SJCRH30 (cell line): ENCODE results near the gene SLC30A7. TPM values are rescaled to one million over a fixed set of nuclear protein-coding genes. Genes with fewer than 3 reads are reported as not detected.
"Not testable (repeated sequence)": the region's sequence is repeated elsewhere in the genome, so short reads cannot be mapped to it uniquely, and the experiment has no call there.

Experiments
- DNase-seq, 2 experiments: peaks; one replicate each; pipeline ENCODE4 v3.0.0-alpha.2; 2015 to 2020
- H3K27ac ChIP-seq: fragments of 250-450 bp; sonication (Bioruptor Pico); 2 replicates; pipeline ENCODE4 v1.5.1; 2020; ENCODE audit warnings: mild to moderate bottlenecking, moderate library complexity
- H3K27me3 ChIP-seq: fragments of 250-450 bp; sonication (Bioruptor Pico); 2 replicates; pipeline ENCODE4 v1.5.1; 2020; ENCODE audit warnings: mild to moderate bottlenecking, moderate library complexity
- H3K36me3 ChIP-seq: fragments of 250-450 bp; sonication (Bioruptor Pico); 2 replicates; pipeline ENCODE4 v1.5.1; 2020; ENCODE audit warnings: mild to moderate bottlenecking, moderate library complexity
- H3K4me1 ChIP-seq: fragments of 250-450 bp; sonication (Bioruptor Pico); 2 replicates; pipeline ENCODE4 v1.5.1; 2020; ENCODE audit warnings: mild to moderate bottlenecking, moderate library complexity
- H3K4me3 ChIP-seq: fragments of 250-450 bp; sonication (Bioruptor Pico); 2 replicates; pipeline ENCODE4 v1.5.1; 2020; ENCODE audit warnings: mild to moderate bottlenecking, moderate library complexity
- H3K9me3 ChIP-seq: fragments of 250-450 bp; sonication (Bioruptor Pico); replicated peaks from 2 replicates; pipeline ENCODE4 v1.5.1; 2020; ENCODE audit warnings: mild to moderate bottlenecking, moderate library complexity
- total RNA-seq: library from RNA; depleted of rRNA; stranded (reverse); fragments of >200 nt; shearing (Covaris generic); gene quantifications from 2 replicates; pipeline ENCODE4 v1.2.3, GENCODE V29; 2014

SLC30A7 gene
- total RNA-seq, 1 experiment from 2014 or later, result 28.8 TPM

- no peak for DNase-seq
- no peak overlapping the region for H3K27ac ChIP-seq
- no peaks in the 10 kb centered on the region for H3K27me3 ChIP-seq
- no peak overlapping the region for H3K4me3 ChIP-seq
- peaks cover 82% of the 10 kb centered on the region for H3K36me3 ChIP-seq
- no peaks in the 10 kb centered on the region for H3K4me1 ChIP-seq
- H3K9me3 ChIP-seq, result peaks cover 5% of the 10 kb centered on the region; the same call in 1 of the 2 replicates
These were observed 9.3 kb downstream of the SLC30A7 start for GRCh38 chr1:100905181-100905580.

DNA sequence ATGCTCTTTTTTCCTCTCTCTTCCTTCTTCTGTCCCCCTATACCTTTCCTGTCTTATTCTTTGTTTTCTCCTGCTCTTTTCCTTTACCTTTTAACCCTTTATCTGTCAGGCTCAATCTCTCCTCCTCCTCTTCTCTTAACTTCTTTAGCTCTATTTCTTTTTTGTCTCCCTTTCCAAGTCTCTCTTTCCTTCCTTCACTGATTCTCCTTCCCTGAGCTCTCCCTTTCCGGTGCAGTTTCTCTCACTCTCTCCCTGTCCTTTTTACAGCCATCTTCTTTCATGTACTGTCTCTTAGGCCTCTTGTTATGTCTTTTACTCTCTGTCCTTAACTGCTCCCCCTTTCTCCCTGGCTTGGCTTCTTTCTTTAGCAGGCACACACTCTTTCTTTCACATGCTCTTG, 12.0 kb downstream of the SLC30A7 start:
- no peak for DNase-seq
- Histone ChIP-seq H3K4me1 (no peaks in the 10 kb centered on the region), H3K27me3 (no peaks in the 10 kb centered on the region), H3K36me3 (peaks cover 85% of the 10 kb centered on the region), H3K4me3 (no peak overlapping the region), H3K27ac (no peak overlapping the region), H3K9me3 (peaks cover 5% of the 10 kb centered on the region; the same call in 1 of the 2 replicates)

GRCh38 chr1:100909018-100909417, 13.1 kb downstream of the SLC30A7 start:
- no peaks in the 10 kb centered on the region for H3K27me3 ChIP-seq
- no peak overlapping the region for H3K27ac ChIP-seq
- peaks cover 85% of the 10 kb centered on the region for H3K36me3 ChIP-seq
- no peaks in the 10 kb centered on the region for H3K4me1 ChIP-seq
- peaks cover 5% of the 10 kb centered on the region; the same call in 1 of the 2 replicates for H3K9me3 ChIP-seq
- no peak overlapping the region for H3K4me3 ChIP-seq
- DNase-seq, result no peak

DNA sequence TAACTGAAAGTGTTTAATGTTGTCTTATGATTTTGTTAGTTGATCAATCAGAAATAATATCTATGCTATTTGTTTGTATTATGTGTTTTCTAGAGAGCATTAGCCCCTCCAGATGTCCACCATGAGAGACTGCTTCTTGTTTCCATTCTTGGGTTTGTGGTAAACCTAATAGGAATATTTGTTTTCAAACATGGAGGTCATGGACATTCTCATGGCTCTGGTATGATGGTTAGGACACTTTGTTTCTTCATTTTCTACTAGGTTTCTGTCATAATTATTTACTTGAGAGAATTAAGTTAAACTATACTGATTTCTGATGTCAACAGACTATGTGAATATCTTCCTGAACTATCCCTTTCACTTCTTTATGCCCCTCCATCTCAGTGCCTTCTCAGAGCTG, 16.1 kb downstream of the SLC30A7 start:
- Histone ChIP-seq H3K4me3 (no peak overlapping the region), H3K27ac (no peak overlapping the region), H3K27me3 (no peaks in the 10 kb centered on the region), H3K4me1 (no peaks in the 10 kb centered on the region), H3K36me3 (peaks cover 83% of the 10 kb centered on the region), H3K9me3 (no peaks in the 10 kb centered on the region)
- no peak for DNase-seq

- no peak overlapping the region for H3K4me3 ChIP-seq
- no peaks in the 10 kb centered on the region for H3K9me3 ChIP-seq
- peaks cover 53% of the 10 kb centered on the region for H3K36me3 ChIP-seq
- no peaks in the 10 kb centered on the region for H3K27me3 ChIP-seq
- no peaks in the 10 kb centered on the region; the same call in 1 of the 2 replicates for H3K4me1 ChIP-seq
- peak in 1 of 2 experiments; percentile 80 for DNase-seq
- H3K27ac ChIP-seq, result no peak overlapping the region
These were observed 25.3 kb downstream of the SLC30A7 start for GRCh38 chr1:100921110-100921706.

GRCh38 chr1:100924212-100924611, 28.3 kb downstream of the SLC30A7 start:
- no peaks in the 10 kb centered on the region for H3K27me3 ChIP-seq
- peaks cover 42% of the 10 kb centered on the region for H3K36me3 ChIP-seq
- no peaks in the 10 kb centered on the region; the same call in 1 of the 2 replicates for H3K4me1 ChIP-seq
- H3K9me3 ChIP-seq, result no peaks in the 10 kb centered on the region
- no peak for DNase-seq
- no peak overlapping the region for H3K27ac ChIP-seq
- H3K4me3 ChIP-seq, result no peak overlapping the region

DNA sequence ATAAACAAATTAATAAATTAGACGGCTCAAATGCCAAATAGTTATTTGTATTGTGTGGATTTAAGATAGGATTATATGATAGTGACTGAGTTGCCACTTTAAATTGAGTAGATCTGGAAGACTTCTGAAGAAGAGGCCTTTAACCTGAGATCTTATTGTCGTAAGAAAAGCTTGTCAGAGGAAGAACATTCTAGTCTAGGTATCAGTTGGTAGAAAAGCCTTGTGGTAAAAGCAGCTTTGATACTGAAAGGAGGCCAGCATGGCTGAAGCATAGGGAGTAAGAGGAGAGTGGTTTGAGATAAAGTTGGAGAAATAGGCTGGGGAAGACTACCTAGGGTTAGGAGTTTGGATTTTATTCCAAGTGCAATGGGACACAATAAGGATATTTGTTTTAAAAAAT, 29.1 kb downstream of the SLC30A7 start:
- H3K4me1 ChIP-seq, result no peaks in the 10 kb centered on the region; the same call in 1 of the 2 replicates
- H3K9me3 ChIP-seq, result no peaks in the 10 kb centered on the region
- no peak for DNase-seq
- no peaks in the 10 kb centered on the region for H3K27me3 ChIP-seq
- peaks cover 39% of the 10 kb centered on the region for H3K36me3 ChIP-seq
- H3K4me3 ChIP-seq, result no peak overlapping the region
- no peak overlapping the region for H3K27ac ChIP-seq

- H3K27ac ChIP-seq, result no peak overlapping the region
- no peaks in the 10 kb centered on the region for H3K27me3 ChIP-seq
- no peak for DNase-seq
- H3K4me3 ChIP-seq, result no peak overlapping the region
- H3K36me3 ChIP-seq, result peaks cover 33% of the 10 kb centered on the region
- H3K4me1 ChIP-seq, result no peaks in the 10 kb centered on the region
- no peaks in the 10 kb centered on the region for H3K9me3 ChIP-seq
These were observed 30.4 kb downstream of the SLC30A7 start for GRCh38 chr1:100926240-100926639.

- Histone ChIP-seq H3K36me3 (peaks cover 25% of the 10 kb centered on the region), H3K27ac (no peak overlapping the region), H3K9me3 (no peaks in the 10 kb centered on the region), H3K4me3 (no peak overlapping the region), H3K27me3 (no peaks in the 10 kb centered on the region), H3K4me1 (no peaks in the 10 kb centered on the region)
- DNase-seq, result no peak
These were observed 31.4 kb downstream of the SLC30A7 start for GRCh38 chr1:100927276-100927675.

DNA sequence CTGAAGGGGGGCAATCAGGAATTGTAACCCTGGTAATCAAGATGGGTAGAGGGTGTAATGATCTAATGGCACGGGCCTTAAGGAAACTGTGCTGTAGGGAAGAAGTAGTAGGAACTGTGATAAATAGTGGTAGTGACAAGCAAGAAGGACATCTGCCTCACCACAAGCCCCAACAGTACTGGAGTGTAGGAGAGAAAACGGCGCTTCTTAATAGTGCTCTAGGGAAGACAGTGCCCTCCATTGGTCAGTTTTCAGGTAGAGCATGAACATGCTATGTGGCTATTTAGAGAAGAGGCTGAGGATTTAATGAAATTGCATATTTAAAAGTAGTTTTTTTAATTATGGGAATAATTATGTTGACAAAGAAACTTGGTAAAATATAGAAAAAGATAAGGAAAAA, 32.2 kb downstream of the SLC30A7 start:
- Histone ChIP-seq H3K4me1 (no peaks in the 10 kb centered on the region), H3K36me3 (peaks cover 21% of the 10 kb centered on the region), H3K27ac (no peak overlapping the region), H3K27me3 (no peaks in the 10 kb centered on the region), H3K4me3 (no peak overlapping the region), H3K9me3 (no peaks in the 10 kb centered on the region)
- peak in 1 of 2 experiments; percentile 29 for DNase-seq

- Histone ChIP-seq H3K27ac (no peak overlapping the region), H3K4me3 (no peak overlapping the region), H3K9me3 (no peaks in the 10 kb centered on the region), H3K27me3 (no peaks in the 10 kb centered on the region), H3K4me1 (no peaks in the 10 kb centered on the region), H3K36me3 (peaks cover 20% of the 10 kb centered on the region)
- DNase-seq, result no peak
These were observed 34.6 kb downstream of the SLC30A7 start for GRCh38 chr1:100930494-100930893.

GRCh38 chr1:100931716-100932115, 35.8 kb downstream of the SLC30A7 start:
- DNase-seq, result no peak
- no peak overlapping the region for H3K4me3 ChIP-seq
- peaks cover 25% of the 10 kb centered on the region for H3K36me3 ChIP-seq
- no peaks in the 10 kb centered on the region for H3K9me3 ChIP-seq
- no peak overlapping the region for H3K27ac ChIP-seq
- H3K4me1 ChIP-seq, result no peaks in the 10 kb centered on the region
- no peaks in the 10 kb centered on the region for H3K27me3 ChIP-seq

DNA sequence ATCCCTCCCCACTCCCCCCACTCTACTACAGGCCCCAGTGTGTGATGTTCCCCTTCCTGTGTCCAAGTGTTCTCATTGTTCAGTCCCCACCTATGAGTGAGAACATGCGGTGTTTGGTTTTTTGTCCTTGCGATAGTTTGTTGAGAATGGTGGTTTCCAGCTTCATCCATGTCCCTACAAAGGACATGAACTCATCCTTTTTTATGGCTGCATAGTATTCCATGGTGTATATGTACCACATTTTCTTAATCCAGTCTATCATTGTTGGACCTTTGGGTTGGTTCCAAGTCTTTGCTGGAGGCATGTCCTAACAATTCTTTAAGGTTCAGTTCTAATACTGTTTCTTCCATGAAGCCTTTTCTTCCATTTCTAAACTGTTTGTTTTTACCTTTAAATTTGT, 37.7 kb downstream of the SLC30A7 start:
- H3K27me3 ChIP-seq, H3K4me3 ChIP-seq, H3K27ac ChIP-seq, H3K9me3 ChIP-seq, DNase-seq, H3K4me1 ChIP-seq: not testable (repeated sequence)
- peaks cover 40% of the 10 kb centered on the region for H3K36me3 ChIP-seq

DNA sequence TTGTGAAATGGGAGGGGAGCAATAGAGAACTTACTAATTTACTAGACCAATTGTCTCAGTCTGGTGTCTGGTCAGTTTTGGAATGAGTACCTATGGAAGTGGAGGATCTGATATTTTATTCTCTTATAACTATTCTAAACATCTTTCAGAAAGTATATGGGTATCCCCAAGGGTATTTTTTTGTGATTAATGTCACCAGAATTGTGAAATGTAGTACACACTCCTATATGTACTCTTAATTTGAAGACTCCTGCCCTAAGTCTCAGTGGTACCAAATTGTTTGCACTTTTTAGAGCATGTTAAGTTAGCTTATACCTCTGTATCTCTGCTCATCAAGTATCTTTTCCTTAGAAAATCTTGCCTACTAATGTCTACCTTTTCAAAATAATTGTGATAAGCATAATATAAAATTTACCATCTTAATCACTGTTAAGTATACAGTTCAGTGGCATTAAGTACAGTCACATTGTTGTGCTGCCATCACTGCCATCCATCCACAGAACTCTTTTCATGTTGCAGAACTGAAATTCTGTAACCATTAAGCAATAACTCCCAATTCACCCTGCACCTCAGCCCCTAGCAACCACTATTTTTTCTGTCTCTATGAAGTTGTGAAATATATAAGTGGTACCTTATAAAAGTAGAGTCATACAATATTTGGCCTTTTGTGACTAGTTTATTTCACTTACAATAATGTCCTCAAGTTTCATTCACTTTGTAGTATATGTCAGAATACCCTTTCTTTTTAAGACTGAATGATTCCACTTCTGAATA, 40.5 kb downstream of the SLC30A7 start:
- H3K9me3 ChIP-seq, result peaks cover 6% of the 10 kb centered on the region; the same call in 1 of the 2 replicates
- H3K4me3 ChIP-seq, result no peak overlapping the region
- peaks cover 48% of the 10 kb centered on the region for H3K36me3 ChIP-seq
- H3K27me3 ChIP-seq, result no peaks in the 10 kb centered on the region
- no peaks in the 10 kb centered on the region for H3K4me1 ChIP-seq
- no peak overlapping the region for H3K27ac ChIP-seq
- DNase-seq, result no peak

DNA sequence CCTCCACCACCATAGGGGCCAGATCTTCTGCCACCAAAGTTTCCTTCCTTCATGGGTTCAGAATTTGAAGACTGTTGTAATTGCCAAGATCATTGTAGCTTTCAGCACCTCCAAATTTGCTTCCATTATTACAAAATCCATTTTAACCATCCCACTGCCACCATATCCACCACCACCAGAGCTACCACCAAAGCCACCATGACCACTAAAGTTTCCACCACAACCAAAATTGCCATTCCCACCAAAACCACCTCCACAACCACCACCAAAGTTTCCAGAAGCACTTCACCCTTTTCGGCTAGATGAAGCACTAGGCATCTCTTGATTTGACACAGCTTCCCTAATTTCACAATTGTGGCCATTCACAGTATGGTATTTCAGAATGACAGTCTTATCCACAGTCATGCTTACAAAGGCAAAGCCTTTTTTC, 45.2 kb downstream of the SLC30A7 start:
- Histone ChIP-seq H3K9me3 (peaks cover 6% of the 10 kb centered on the region; the same call in 1 of the 2 replicates), H3K4me3 (no peak overlapping the region), H3K27me3 (no peaks in the 10 kb centered on the region), H3K27ac (no peak overlapping the region), H3K4me1 (no peaks in the 10 kb centered on the region), H3K36me3 (peaks cover 36% of the 10 kb centered on the region)
- DNase-seq, result no peak
